ENCODE measurements around the gene CENPF.

DNA sequence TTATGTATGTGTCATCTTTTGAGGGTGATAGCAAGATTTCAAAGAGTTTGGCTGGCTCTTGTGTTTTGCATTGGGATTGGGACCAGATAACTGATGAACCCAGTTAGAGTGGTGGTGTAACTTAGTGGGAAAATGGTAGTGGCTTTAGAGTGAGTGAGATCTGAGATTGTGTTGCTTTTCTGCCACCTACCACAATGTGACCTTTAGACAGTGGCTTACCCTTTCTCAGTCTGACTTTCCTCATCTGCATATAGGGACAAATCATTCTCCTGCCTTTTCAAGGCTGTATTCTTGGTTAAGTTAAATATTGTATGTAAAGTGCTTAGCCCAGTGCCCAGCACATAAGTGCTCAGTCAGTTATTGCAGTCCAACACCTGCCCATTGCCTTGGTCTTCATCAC is 31.3 kb downstream of the CENPF start:
- TF ChIP-seq POLR2A (IDR thresholded peaks at IDR 0.05; ENCODE audit: low read depth, low read length) (no peak), POLR2AphosphoS5 (IDR thresholded peaks at IDR 0.05; ENCODE audit: low read depth, low read length) (no peak), TAF1 (IDR thresholded peaks at IDR 0.05; ENCODE audit: borderline replicate concordance, low read depth, low read length) (no peak)
